MCF 10A (cell line): ENCODE results near the gene P4HB. TPM values are rescaled to one million over a fixed set of nuclear protein-coding genes. Genes with fewer than 3 reads are reported as not detected.
A peak's percentile ranks its signal among the peaks of the same experiment; 100 is the strongest.

Source experiments
- BruUV-seq: library from RNA; stranded (reverse); fragments of 400-500 nt; replicated peaks from 2 replicates; lab custom pipeline; 2021; lab: Mats Ljungman, UMichigan
- CTCF ChIA-PET: fragments of 300-600 bp; sonication (Branson Sonifier 250); formaldehyde crosslinking; extraction: SDS; loops from one replicate; lab custom pipeline; 2021; ENCODE audit warnings: antibody characterized with exemption, inconsistent platforms; lab: Yijun Ruan, JAX
- POLR2A ChIA-PET: fragments of 300-600, 350-650 bp; sonication (Branson Sonifier 250); formaldehyde crosslinking; extraction: SDS; loops from one replicate; lab custom pipeline; 2020; ENCODE audit warnings: antibody characterized with exemption, inconsistent platforms; lab: Yijun Ruan, JAX
- DNase-seq: peaks from one replicate; pipeline ENCODE4 v3.0.0-alpha.2; 2018; ENCODE audit not compliant: unreplicated experiment
- H3K27ac Mint-ChIP-seq: one replicate; pipeline ENCODE4 v1.8.0; 2022; ENCODE audit warnings: mild to moderate bottlenecking, low read depth, mixed read lengths; ENCODE audit not compliant: unreplicated experiment
- H3K27me3 Mint-ChIP-seq: one replicate; pipeline ENCODE4 v1.8.0; 2022; ENCODE audit warnings: mixed read lengths; ENCODE audit not compliant: insufficient read depth, unreplicated experiment
- H3K36me3 Mint-ChIP-seq: one replicate; pipeline ENCODE4 v1.8.0; 2022; ENCODE audit warnings: mild to moderate bottlenecking, moderate library complexity, mixed read lengths; ENCODE audit not compliant: insufficient read depth, unreplicated experiment
- H3K4me1 Mint-ChIP-seq: one replicate; pipeline ENCODE4 v1.8.0; 2022; ENCODE audit warnings: mixed read lengths; ENCODE audit not compliant: insufficient read depth, unreplicated experiment
- H3K4me3 Mint-ChIP-seq: one replicate; pipeline ENCODE4 v1.8.0; 2022; ENCODE audit warnings: mild to moderate bottlenecking, moderate library complexity, mixed read lengths; ENCODE audit not compliant: unreplicated experiment
- H3K9me3 Mint-ChIP-seq: one replicate; pipeline ENCODE4 v1.8.0; 2022; ENCODE audit warnings: mixed read lengths; ENCODE audit not compliant: unreplicated experiment
- intact Hi-C: fragments of 100-400 bp; cut with micrococcal nuclease; formaldehyde crosslinking; loops from 2 replicates; pipeline ENCODE4 v1.14.1; 2022
- total RNA-seq: library from RNA; stranded (reverse); gene quantifications from 2 replicates; pipeline ENCODE4 v1.2.3, GENCODE V29; 2022
- TF ChIP-seq, protein P1 (sequence below): fragments of 200-600 bp; IDR thresholded peaks from one replicate; pipeline ENCODE4 v1.8.0; 2022; ENCODE audit warnings: antibody characterized with exemption, mild to moderate bottlenecking; ENCODE audit not compliant: unreplicated experiment

P4HB gene
- total RNA-seq, 1 experiment from 2014 or later = 894 TPM

DNA sequence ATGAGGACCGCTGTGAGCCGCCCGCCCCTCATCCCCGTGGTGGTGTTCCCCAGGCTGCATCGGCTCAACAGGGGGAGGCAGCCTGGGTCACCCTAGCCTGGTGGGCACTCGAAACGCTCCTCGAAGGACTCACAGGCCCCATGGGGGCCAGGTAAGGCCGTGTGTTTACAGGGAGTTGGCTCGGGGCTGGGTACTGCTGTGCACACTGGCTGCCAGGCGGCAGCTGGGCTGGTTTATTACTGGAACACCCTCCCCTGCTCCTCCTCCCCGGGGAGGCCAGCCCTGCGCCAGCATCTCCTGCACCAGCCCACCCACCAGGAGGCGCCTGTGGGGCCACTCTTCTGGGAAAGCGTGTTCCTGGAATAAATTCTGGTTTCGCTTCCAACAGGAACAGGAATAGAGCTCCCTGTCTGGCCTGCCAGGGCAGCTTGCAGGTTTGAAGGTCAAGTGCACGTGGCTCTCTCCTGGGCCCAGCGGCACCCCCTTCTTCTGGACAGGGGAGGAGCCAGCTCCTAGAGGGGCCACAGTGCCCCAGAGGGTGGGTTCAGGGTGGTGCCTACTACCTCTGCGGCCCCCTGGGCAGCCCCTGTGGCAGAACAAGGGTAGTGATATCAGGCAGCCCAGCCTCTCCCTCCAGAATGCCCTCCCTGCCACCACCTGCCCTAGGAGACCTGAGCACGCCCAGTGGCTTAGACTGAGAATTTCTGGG, 38.6 kb downstream of the P4HB start:
- H3K4me3 Mint-ChIP-seq = no peak overlapping the region
- no TSS peak for BruUV-seq
- intact Hi-C loops = no loop called here

DNA sequence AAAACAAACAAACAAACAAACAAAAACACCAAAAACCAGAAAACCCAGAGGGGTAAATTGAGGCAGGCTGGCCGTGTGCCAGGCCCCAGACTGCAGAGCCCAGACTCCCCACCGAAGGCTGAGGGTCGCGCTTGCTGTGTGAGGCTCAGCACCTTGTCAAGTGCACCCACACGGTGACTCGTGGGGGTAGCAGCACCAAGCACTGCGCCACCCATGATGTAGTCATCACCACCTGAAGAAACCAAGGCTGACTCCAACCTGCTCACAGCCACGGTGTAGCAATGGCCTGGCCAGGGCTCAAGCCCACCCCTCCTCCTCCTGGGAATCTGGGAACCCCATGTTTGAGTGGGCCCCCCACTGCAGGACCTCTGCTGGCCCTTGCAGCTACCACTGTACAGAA, 39.2 kb downstream of the P4HB start:
- Mint-ChIP-seq H3K4me3 (no peak overlapping the region), H3K4me1 (peaks cover 6% of the 10 kb centered on the region), H3K36me3 (no peaks in the 10 kb centered on the region), H3K9me3 (no peaks in the 10 kb centered on the region), H3K27ac (no peak overlapping the region), H3K27me3 (peaks cover 22% of the 10 kb centered on the region)
- TF ChIP-seq, protein P1, sequence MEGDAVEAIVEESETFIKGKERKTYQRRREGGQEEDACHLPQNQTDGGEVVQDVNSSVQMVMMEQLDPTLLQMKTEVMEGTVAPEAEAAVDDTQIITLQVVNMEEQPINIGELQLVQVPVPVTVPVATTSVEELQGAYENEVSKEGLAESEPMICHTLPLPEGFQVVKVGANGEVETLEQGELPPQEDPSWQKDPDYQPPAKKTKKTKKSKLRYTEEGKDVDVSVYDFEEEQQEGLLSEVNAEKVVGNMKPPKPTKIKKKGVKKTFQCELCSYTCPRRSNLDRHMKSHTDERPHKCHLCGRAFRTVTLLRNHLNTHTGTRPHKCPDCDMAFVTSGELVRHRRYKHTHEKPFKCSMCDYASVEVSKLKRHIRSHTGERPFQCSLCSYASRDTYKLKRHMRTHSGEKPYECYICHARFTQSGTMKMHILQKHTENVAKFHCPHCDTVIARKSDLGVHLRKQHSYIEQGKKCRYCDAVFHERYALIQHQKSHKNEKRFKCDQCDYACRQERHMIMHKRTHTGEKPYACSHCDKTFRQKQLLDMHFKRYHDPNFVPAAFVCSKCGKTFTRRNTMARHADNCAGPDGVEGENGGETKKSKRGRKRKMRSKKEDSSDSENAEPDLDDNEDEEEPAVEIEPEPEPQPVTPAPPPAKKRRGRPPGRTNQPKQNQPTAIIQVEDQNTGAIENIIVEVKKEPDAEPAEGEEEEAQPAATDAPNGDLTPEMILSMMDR = no peak
- BruUV-seq = no TSS peak
- DNase-seq = no peak
- intact Hi-C loops = no loop called here
- POLR2A ChIA-PET = interaction anchor here (1.1 kb wide), 1 partner anchor 10 kb away, joined by 3 read pairs; no protein-coding TSS in a partner anchor
- CTCF ChIA-PET = interaction anchor here (1.5 kb wide), 1 partner anchor 88 kb away, joined by 3 read pairs; no protein-coding TSS in a partner anchor

More for the DNA sequence above, 38.6 kb downstream of the P4HB start:
- Mint-ChIP-seq H3K36me3 (no peaks in the 10 kb centered on the region), H3K27me3 (peaks cover 15% of the 10 kb centered on the region), H3K4me1 (peaks cover 6% of the 10 kb centered on the region), H3K27ac (no peak overlapping the region), H3K9me3 (no peaks in the 10 kb centered on the region)
- POLR2A ChIA-PET = interaction anchor here (1.0 to 1.2 kb wide), 3 partner anchors 9 to 86 kb away, joined by 3 to 4 read pairs (median 3); no protein-coding TSS in a partner anchor
- DNase-seq = peak; percentile 89
- CTCF ChIA-PET = interaction anchor here (0.7 kb wide), 2 partner anchors 59 to 97 kb away, joined by 3 read pairs; no protein-coding TSS in a partner anchor
- TF ChIP-seq, protein P1 = peak; percentile 27

DNA sequence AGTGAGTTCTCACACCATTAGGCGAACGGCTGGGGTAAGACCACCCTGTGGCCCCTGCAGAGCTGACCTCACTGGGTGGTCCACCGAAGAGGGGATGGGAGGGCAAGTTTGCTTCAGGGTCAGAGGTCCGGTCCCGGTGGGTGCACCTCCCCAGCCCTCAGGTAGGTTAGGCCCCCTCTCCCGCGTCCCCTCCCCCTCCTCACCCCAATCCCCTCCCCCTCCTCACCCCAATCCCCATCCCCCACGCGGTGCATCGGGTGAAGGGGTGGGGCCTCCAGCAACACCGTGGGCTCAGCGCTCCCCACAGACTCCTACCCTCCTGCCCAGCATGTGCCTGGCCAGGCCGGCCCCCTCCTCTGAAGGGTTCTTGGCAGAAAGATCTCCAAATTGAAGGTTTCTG, 40.6 kb downstream of the P4HB start:
- no peak for DNase-seq
- TF ChIP-seq, protein P1 = no peak
- ChIA-PET POLR2A (no interaction called here), CTCF (interaction anchor here (0.6 kb wide), 1 partner anchor 247 kb away, joined by 4 read pairs; no protein-coding TSS in a partner anchor)
- Mint-ChIP-seq H3K4me1 (peaks cover 6% of the 10 kb centered on the region), H3K4me3 (no peak overlapping the region), H3K27ac (no peak overlapping the region), H3K36me3 (no peaks in the 10 kb centered on the region), H3K27me3 (peaks cover 27% of the 10 kb centered on the region), H3K9me3 (no peaks in the 10 kb centered on the region)
- intact Hi-C loops = no loop called here
- no TSS peak for BruUV-seq

DNA sequence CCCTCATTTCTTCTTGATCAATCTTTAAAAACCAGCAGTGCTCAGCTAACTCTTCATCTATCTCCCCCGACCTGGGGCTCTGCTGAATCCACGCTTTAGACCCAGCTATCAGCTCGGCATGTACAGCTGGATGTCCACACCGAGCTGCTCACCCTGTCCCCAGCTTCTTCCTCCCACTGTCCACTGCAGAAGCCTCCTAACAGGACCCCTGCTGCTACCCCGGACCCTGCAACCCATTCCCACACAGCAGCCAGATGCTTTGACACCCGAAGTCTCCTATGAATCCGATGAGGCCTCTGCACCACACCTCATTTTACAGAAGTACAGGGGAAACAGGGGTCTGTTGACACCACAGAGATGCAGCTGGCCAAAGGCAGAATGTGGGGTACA, 42.6 kb downstream of the P4HB start:
- CTCF ChIA-PET = interaction anchor here (0.6 to 0.9 kb wide), 2 partner anchors 10 to 275 kb away, joined by 3 read pairs; no protein-coding TSS in a partner anchor
- Mint-ChIP-seq H3K4me3 (no peak overlapping the region), H3K36me3 (no peaks in the 10 kb centered on the region), H3K27ac (no peak overlapping the region), H3K4me1 (peaks cover 6% of the 10 kb centered on the region), H3K27me3 (peaks cover 27% of the 10 kb centered on the region), H3K9me3 (no peaks in the 10 kb centered on the region)
- no TSS peak for BruUV-seq
- intact Hi-C loops = no loop called here
- no peak for DNase-seq
- TF ChIP-seq, protein P1 = no peak
- POLR2A ChIA-PET = interaction anchor here (0.8 to 1.2 kb wide), 2 partner anchors 15 to 16 kb away, joined by 3 read pairs; partner anchors contain the start of gene MCRIP1
